GM19328 (cell line): ENCODE measurements around the gene NSUN6.
"Not testable (repeated sequence)": the region's sequence is repeated elsewhere in the genome, so short reads cannot be mapped to it uniquely, and the experiment has no call there.

Experiments used
- ATAC-seq: cut with Tn5 transposase; IDR thresholded peaks from one replicate; pipeline ENCODE4 v1.9.1; 2021; ENCODE audit warnings: mild to moderate bottlenecking, moderate library complexity; ENCODE audit not compliant: unreplicated experiment

The NSUN6 gene

DNA sequence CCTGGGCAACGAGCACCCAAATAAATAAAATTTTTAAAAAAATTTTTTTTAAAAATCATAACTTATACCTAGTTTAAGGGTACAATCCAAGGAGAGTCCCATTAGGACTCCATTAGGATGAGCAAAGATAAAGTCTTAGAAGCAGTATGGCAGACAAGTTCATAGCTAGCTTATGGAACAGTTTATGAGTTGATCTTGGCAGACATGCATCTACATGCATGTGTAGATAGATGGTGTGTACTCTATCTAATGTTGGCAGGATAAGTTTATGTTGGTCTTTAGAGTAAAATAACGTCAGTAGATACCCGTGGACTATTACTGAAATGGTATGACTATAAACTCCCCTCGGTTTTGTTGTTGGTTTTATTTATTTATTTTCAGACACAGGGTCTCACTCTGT, 40.2 kb downstream of the NSUN6 start:
- no peak for ATAC-seq

GRCh38 chr10:18610517-18610916, 40.9 kb downstream of the NSUN6 start:
- ATAC-seq = no peak

DNA sequence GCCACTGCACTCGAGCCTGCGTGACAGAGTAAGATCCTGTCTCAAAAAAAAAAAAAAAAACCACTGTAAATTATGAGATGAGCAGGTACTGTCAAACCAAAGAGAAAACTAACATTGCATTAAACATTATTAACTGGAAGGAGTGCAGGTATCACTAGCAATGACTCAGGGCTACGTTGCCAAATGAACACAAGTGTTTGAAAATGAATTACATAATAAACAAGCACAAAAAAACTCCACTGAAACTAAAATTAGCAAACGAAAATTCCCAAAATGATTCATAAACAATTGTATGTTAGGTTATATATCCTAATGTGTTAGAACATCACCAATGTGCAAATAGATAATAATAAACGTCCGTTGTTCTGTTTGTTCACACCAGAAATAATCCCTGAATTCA, 42.8 kb downstream of the NSUN6 start:
- ATAC-seq = no peak

DNA sequence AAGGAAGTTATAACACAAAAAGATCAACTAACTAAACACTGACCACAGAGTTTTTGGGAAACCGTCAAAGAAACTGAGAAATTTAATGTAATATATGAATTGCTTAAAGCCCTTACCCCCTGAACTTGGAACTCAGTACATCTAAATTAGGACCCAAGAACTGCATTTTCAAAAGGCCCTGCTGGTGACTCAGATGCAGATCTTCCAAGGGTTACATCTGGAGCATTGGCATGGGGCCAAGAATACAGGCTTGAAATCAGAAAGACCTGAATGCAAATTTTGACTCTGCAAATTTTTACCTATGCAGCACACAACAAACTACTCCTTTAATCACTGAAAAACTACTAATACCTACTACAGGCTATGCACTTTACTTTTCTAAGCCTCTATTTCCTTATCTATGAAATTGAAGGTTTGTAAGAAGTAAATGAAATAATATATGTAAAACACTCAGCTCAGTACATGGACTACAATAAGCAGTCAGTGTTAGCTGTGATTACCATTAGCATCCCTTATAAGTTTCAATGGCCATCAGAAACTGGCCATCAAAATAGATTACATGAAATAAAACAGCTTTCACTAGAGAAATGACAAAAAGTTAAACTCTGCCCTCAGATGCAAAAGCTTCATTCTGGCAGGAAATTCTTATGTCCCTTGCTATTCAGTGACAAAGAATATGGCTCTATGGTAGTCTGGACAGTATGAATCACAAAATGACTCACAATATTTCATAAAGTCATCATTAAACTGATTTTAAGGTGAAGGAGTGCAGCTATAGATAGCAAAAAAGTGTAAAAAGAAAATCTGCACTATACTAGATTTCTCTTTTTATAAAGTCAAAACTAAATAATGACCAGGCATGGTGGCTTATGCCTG, 43.6 kb downstream of the NSUN6 start:
- no peak for ATAC-seq

- no peak for ATAC-seq
Observed at GRCh38 chr10:18606051-18606695, 45.2 kb downstream of the NSUN6 start.

- no peak for ATAC-seq
Observed at GRCh38 chr10:18601321-18601720, 50.1 kb downstream of the NSUN6 start.

GRCh38 chr10:18599392-18599791, 52.0 kb downstream of the NSUN6 start:
- no peak for ATAC-seq

DNA sequence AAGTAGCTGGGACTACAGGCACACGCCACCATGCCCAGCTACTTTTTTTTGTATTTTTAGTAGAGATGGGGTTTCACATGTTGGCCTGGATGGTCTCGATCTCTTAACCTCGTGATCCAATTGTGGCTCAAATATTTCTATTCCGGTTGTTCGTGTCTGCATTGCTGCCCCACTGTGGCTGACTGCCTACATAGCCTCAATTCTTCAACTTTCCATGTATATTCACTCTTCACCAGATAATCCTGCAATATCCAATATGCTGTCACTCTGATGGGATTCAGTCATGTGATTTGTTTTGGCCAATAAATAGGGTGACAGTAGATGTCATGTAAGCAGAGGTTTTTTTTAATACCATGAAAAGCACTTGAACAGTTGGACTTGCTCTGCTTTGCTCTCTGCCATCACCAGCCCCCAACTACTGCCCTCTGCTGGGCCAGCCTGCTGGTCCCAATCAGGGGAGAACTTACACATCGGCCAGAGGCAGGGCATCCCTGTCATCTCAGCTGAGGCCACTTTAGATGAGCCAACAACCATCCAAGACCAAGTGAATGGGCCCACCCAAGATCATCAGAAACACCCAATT, 56.7 kb downstream of the NSUN6 start:
- no peak for ATAC-seq

DNA sequence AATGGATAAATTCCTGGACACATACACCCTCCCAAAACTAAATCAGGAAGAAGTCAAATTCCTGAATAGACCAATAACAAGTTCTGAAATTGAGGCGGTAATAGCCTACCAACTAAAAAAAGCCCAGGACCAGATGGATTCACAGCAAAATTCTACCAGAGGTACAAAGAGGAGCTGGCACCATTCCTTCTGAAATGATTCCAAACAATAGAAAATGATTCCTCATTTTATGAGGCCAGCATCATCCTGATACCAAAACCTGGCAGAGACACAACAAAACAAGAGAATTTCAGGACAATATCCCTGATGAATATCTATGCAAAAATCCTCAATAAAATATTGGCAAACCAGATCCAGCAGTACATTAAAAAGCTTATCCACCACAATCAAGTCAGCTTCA, 60.2 kb downstream of the NSUN6 start:
- not testable (repeated sequence) for ATAC-seq

DNA sequence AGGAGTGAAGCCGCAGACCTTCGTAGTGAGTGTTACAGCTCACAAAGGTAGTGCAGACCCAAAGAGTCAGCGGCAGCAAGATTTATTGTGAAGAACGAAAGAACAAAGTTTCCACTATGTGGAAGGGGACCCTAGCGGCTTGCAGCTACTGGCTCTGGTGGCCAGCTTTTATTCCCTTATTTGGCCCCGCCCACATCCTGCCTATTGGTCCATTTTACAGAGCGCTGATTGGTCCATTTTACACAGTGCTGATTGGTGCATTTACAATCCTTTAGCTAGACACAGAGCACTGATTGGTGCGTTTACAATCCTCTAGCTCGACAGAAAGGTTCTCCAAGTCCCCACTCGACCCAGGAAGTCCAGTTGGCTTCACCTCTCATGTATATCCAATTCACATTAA, 64.8 kb downstream of the NSUN6 start:
- not testable (repeated sequence) for ATAC-seq

DNA sequence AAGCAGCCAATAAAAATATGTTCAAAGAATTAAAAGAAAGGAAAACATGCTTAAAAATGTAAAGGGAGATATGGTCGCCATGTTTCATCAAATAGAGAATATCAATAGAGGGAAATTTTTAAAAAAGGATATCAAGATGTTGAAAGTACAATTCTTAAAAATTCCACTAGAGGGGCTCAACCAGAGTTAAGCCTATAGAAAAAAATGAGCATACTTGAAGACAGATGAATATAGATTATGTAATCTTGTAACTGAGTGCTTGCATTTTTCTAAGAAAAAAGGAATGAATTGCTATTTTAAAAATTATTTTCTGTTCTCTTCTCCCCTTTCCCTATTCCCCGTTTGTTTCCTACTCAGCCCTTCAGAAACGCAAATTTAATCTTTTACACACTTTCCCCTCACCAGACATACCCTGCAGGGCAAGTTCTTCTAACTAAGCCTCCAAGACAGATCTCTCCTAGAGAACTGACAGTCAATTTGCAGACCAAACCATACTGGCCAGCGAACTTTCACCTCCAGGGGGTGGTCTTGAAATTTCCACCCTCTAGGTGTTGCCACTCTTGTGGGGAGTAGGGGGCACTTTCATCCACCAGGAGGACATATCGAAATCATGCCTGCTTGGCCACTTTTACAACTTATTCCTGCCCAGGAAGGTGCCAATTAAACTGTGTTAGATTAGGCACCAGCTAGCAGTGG, 67.7 kb downstream of the NSUN6 start:
- no peak for ATAC-seq

GRCh38 chr10:18582803-18583202, 68.6 kb downstream of the NSUN6 start:
- ATAC-seq = no peak

- no peak for ATAC-seq
Observed at GRCh38 chr10:18577823-18578685, 73.3 kb downstream of the NSUN6 start.

GRCh38 chr10:18576586-18576985, 74.8 kb downstream of the NSUN6 start:
- ATAC-seq = no peak

GRCh38 chr10:18572959-18573561, 78.3 kb downstream of the NSUN6 start:
- no peak for ATAC-seq

DNA sequence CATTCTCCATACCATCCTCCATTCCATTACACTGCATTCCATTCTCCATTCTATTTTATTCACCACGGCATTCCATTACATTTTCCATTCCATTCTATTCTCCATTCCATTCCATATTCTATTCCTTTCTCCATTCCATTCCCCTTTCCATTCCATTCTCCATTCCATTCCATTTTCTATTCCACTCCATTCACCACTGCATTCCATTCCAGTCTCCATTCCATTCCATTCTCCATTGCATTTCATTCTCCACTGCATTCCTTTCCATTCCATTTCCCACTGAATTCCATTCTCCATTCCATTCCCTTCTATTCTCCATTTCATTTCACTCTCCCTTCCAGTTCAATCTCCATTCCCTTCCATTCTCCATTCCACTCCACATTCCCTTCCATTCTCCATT, 79.6 kb downstream of the NSUN6 start:
- ATAC-seq = no peak

GRCh38 chr10:18571076-18571475, 80.3 kb downstream of the NSUN6 start:
- no peak for ATAC-seq

DNA sequence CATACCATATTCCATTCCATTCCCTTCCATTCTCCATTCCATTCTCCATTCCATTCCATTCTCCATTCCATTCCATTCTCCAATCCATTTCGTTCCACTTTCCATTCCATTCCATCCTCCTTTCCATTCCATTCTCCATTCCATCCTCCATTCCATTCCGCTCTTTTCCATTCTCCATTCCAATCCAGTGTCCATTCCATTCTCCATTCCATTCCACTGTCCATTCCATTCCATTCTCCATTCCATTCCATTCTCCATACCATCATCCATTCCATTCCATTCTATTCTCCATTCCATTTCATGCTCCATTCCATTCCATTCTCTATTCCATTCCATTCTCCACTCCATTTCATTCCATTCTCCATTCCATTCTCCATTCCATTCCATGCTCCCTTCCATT, 81.0 kb downstream of the NSUN6 start:
- not testable (repeated sequence) for ATAC-seq

GRCh38 chr10:18567343-18567856, 84.0 kb downstream of the NSUN6 start:
- no peak for ATAC-seq

- ATAC-seq = no peak
Observed at GRCh38 chr10:18566177-18566576, 85.2 kb downstream of the NSUN6 start.
